Glutamatergic neuron (in vitro differentiated cells): ENCODE data around the gene KIF13A. TPM values are rescaled to one million over a fixed set of nuclear protein-coding genes. Genes with fewer than 3 reads are reported as not detected.
"Not testable (repeated sequence)": the region's sequence is repeated elsewhere in the genome, so short reads cannot be mapped to it uniquely, and the experiment has no call there.

ENCODE experiments used
- DNase-seq: peaks from one replicate; pipeline ENCODE4 v3.0.0; 2022
- H3K27ac Mint-ChIP-seq: one replicate; pipeline ENCODE4 v1.8.0; 2020; ENCODE audit warnings: mild to moderate bottlenecking, mixed read lengths, inconsistent platforms; ENCODE audit not compliant: unreplicated experiment
- H3K27me3 Mint-ChIP-seq: one replicate; pipeline ENCODE4 v1.8.0; 2020; ENCODE audit warnings: mild to moderate bottlenecking, moderate library complexity, mixed read lengths, inconsistent platforms; ENCODE audit not compliant: unreplicated experiment
- H3K36me3 Mint-ChIP-seq: one replicate; pipeline ENCODE4 v1.8.0; 2020; ENCODE audit warnings: mild to moderate bottlenecking, mixed read lengths, inconsistent platforms; ENCODE audit not compliant: unreplicated experiment
- H3K4me1 Mint-ChIP-seq: one replicate; pipeline ENCODE4 v1.8.0; 2020; ENCODE audit warnings: mild to moderate bottlenecking, low read depth, mixed read lengths, inconsistent platforms; ENCODE audit not compliant: unreplicated experiment
- H3K4me3 Mint-ChIP-seq: one replicate; pipeline ENCODE4 v1.8.0; 2020; ENCODE audit warnings: mild to moderate bottlenecking, mixed read lengths, inconsistent platforms; ENCODE audit not compliant: unreplicated experiment
- H3K9me3 Mint-ChIP-seq: one replicate; pipeline ENCODE4 v1.8.0; 2020; ENCODE audit warnings: mild to moderate bottlenecking, moderate library complexity, mixed read lengths, inconsistent platforms; ENCODE audit not compliant: unreplicated experiment
- CTCF ChIP-seq: fragments of 200-600 bp; sonication (generic); IDR thresholded peaks from one replicate; pipeline ENCODE4 v1.5.0; 2021; ENCODE audit not compliant: partially characterized antibody, unreplicated experiment
- total RNA-seq: library from RNA; stranded (reverse); fragmentation: NEBNext Ultra II Directional; extraction: Animal tissue kit (Norgen Biotek cat#: 25700); gene quantifications from one replicate; pipeline ENCODE4 v1.2.1, GENCODE V29; 2021; ENCODE audit not compliant: unreplicated experiment

KIF13A gene
- total RNA-seq, 1 donor from 2014 or later: 26.7 TPM

- H3K27me3 Mint-ChIP-seq: no peaks in the 10 kb centered on the region
- H3K4me1 Mint-ChIP-seq: peaks cover 6% of the 10 kb centered on the region
- no peak overlapping the region for H3K27ac Mint-ChIP-seq
- DNase-seq: no peak
- no peak overlapping the region for H3K4me3 Mint-ChIP-seq
- peaks cover 12% of the 10 kb centered on the region for H3K36me3 Mint-ChIP-seq
- no peak for TF ChIP-seq CTCF
- H3K9me3 Mint-ChIP-seq: peaks cover 4% of the 10 kb centered on the region
Measured at GRCh38 chr6:17812311-17812710, 175.1 kb downstream of the KIF13A start.

GRCh38 chr6:17808609-17809008 lies 178.8 kb downstream of the KIF13A start:
- Mint-ChIP-seq H3K27ac (no peak overlapping the region), H3K36me3 (peaks cover 12% of the 10 kb centered on the region), H3K9me3 (peaks cover 2% of the 10 kb centered on the region), H3K4me1 (peaks cover 6% of the 10 kb centered on the region), H3K27me3 (no peaks in the 10 kb centered on the region), H3K4me3 (no peak overlapping the region)
- DNase-seq: no peak
- no peak for TF ChIP-seq CTCF

GRCh38 chr6:17807431-17807830 lies 180.0 kb downstream of the KIF13A start:
- H3K9me3 Mint-ChIP-seq, H3K4me1 Mint-ChIP-seq, H3K27ac Mint-ChIP-seq, H3K27me3 Mint-ChIP-seq, H3K4me3 Mint-ChIP-seq, DNase-seq: not testable (repeated sequence)
- H3K36me3 Mint-ChIP-seq: peaks cover 12% of the 10 kb centered on the region

- no peaks in the 10 kb centered on the region for H3K9me3 Mint-ChIP-seq
- no peak for DNase-seq
- no peak overlapping the region for H3K4me3 Mint-ChIP-seq
- H3K27ac Mint-ChIP-seq: no peak overlapping the region
- no peaks in the 10 kb centered on the region for H3K27me3 Mint-ChIP-seq
- H3K36me3 Mint-ChIP-seq: peaks cover 6% of the 10 kb centered on the region
- TF ChIP-seq CTCF: no peak
- H3K4me1 Mint-ChIP-seq: peaks cover 3% of the 10 kb centered on the region
Measured at GRCh38 chr6:17803409-17803808, 184.0 kb downstream of the KIF13A start.

- Mint-ChIP-seq H3K9me3 (no peaks in the 10 kb centered on the region), H3K27me3 (no peaks in the 10 kb centered on the region), H3K4me3 (no peak overlapping the region), H3K4me1 (no peaks in the 10 kb centered on the region), H3K36me3 (peaks cover 5% of the 10 kb centered on the region), H3K27ac (no peak overlapping the region)
- no peak for DNase-seq
- TF ChIP-seq CTCF: no peak
Measured at GRCh38 chr6:17798477-17799154, 188.8 kb downstream of the KIF13A start.
